Astrocyte of the hippocampus (primary cell): ENCODE results near the gene CABLES2.
A peak's percentile ranks its signal among the peaks of the same experiment; 100 is the strongest.

Experiments used
- DNase-seq: peaks from one replicate; pipeline ENCODE4 v3.0.0; 2011; ENCODE audit warnings: low read depth, low spot score

Gene CABLES2, protein sequence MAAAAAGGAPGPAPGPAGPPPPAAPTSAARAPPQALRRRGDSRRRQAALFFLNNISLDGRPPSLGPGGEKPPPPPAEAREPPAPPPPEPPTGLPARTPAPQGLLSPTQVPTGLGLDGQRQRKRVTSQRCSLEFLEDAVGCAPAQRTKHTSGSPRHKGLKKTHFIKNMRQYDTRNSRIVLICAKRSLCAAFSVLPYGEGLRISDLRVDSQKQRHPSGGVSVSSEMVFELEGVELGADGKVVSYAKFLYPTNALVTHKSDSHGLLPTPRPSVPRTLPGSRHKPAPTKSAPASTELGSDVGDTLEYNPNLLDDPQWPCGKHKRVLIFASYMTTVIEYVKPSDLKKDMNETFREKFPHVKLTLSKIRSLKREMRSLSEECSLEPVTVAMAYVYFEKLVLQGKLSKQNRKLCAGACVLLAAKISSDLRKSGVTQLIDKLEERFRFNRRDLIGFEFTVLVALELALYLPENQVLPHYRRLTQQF

DNA sequence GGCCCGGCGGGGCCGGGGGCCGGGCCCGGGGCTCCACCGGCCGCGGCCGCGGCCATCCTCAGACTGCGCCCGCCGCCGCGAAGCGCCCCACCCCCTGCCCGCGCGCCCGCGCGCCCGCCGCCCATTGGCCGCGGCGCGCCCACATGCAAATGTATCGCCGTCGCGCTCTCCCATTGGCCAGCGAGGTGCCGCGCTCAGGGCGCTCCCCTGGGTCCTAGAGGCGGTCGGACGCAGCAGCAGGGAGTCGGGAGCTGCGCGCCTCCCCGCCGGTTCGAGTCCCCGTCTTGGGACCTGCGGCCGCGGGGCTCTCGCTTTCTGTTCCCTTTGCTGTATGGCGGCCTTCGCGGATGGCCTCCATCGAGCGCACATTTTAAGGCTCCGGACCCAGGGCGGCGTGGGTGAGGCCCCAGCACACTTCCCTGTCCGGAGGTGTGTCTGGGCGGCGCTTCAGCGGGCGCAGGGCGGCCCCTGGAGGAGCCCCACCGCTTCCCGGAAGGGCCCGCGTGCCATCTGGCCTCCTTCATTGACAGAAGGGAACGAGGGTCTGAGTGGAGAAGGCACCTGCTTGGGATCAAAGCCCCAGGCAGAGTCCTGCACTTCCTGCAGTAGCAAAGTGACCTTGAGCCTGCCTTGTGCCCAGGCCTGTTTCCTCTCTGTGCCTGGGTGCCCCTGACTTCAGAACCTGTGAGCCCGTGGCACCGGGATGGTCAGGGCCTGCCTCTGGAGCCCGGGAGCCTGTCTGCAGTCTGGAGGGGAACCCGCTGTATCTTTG lies at the start of gene CABLES2:
Gene CABLES2 (minus strand): TSS at position 65 of the 772 bp plus-strand sequence. CDS start 9 bp downstream, at position 56.
- peak; percentile 98 for DNase-seq

- DNase-seq = no peak
Observed at GRCh38 chr20:62455929-62456328, 48.8 kb upstream of the CABLES2 start.

- no peak for DNase-seq
Observed at GRCh38 chr20:62454904-62455636, 48.0 kb upstream of the CABLES2 start.

- DNase-seq = no peak
Observed at GRCh38 chr20:62453186-62453808, 46.2 kb upstream of the CABLES2 start.

DNA sequence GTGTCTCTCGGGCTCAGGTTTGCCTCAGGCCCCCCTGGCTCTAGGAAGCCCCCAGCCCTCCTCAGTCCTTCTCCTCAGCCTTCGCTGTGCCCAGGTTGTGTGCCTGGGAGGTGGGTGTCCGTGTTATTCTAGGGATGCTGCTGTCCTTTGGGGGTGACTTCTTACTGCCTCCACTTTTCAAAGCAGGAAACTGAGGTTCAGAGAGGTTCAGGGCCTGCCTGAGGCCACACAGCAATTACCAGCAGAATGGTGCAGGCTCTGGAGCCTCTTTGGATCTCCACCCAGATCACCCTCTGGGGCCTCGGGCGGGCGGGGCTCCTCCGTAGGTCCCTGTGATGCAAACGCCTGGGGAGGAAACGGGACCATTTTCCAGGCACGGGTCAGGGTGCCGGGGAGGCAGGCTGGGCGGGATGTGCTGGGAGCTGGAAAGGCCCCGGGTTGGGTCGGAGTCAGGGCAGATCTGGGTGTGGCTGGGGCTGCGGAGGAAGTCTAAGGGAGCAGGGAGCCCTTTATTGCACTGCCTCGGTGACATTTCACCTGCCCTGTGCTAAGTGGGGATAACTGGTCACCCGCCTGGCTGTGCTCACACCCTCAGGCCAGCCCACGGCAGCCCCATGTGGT lies 45.5 kb upstream of the CABLES2 start:
- no peak for DNase-seq

DNA sequence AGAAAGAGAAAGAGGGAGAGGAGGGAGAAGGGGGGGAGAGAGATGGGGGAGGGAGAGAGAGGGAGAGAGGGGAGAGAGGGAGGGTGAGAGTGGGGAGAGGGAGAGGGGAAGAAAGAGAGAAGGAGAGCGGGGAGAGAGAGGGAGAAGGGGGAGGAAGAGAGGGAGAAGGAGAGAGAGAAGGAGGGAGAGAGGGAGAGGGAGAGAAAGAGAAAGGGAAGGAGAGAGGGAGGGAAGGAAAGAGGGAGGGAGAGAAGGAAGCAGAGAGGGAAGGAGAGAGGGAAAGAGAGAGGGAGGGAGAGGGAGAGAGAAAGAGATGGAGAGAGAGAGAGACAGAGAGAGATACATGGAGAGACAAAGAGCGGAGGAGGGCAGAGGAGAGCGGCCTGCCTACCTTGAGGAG lies 44.9 kb upstream of the CABLES2 start:
- DNase-seq = no peak

- no peak for DNase-seq
Observed at GRCh38 chr20:62451156-62451767, 44.2 kb upstream of the CABLES2 start.

GRCh38 chr20:62449951-62450691 lies 43.0 kb upstream of the CABLES2 start:
- DNase-seq = no peak

- no peak for DNase-seq
Observed at GRCh38 chr20:62448788-62449187, 41.7 kb upstream of the CABLES2 start.

DNA sequence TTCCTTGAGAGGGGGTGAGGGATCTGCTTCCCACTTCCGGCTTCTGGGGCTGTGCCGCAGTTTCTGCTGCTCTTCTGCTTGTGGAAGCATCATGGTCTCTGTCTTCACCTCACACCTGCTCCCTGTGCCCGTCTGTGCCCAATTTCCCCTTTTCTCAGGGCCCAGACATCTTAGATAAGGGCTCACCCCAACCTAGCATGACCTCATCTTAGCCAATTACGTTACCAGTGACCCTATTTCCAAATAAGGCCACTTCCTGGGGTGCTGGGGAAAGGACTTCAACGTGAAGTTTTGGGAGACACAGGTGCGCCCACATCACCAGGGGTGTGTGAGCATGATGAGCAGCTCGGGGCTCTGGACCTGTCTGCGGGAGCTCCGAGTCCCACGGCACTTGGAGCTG lies 41.0 kb upstream of the CABLES2 start:
- DNase-seq = no peak

- no peak for DNase-seq
Observed at GRCh38 chr20:62446888-62447869, 40.1 kb upstream of the CABLES2 start.

GRCh38 chr20:62446481-62446880 lies 39.4 kb upstream of the CABLES2 start:
- DNase-seq = no peak

GRCh38 chr20:62445553-62446340 lies 38.7 kb upstream of the CABLES2 start:
- no peak for DNase-seq

DNA sequence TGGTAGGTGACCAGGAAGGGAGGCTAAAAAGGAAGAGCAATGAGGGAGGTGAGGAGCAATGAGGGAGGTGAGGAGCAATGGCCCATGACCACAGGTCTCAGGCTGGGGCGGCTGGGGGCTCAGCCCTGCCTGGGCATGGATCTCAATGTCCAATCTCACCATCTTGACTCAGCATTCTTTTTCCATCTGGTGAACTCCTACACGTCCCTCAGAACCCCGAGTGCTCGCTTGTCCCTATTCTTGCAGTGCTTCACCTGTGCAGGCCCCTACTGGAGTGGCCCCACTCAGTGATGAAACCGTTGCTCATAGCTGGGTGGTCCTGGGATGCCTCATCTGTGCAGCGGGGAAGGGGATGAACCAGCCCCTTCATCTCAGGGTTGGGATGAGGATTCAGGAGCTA lies 37.2 kb upstream of the CABLES2 start:
- DNase-seq = no peak

DNA sequence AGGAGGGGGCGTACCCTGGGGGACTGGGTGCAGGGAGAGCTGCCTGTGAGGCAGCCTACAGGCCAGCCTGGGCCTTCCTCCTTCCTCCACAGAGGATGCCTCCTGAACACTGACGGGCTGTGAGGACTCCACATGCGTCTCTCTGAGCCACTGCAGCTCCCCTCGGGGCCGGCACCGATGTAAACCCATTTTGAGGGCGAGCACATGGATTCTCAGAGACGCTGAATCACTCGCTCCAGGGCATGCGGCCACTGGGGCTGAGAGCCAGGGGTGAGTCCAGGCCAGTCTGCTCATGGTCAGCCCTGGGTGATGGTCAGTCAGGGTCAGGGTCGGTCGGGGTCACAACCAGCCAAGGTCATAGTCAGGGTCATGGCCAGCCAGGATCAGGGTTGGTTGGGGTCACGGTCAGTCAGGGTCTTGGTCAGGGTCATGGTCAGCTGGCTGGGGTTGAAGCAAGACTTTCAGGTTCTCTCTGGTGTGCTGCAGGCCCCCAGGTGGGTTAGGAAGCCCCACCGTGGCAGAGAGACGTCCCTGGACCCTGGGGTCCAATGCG lies 35.0 kb upstream of the CABLES2 start:
- no peak for DNase-seq

DNA sequence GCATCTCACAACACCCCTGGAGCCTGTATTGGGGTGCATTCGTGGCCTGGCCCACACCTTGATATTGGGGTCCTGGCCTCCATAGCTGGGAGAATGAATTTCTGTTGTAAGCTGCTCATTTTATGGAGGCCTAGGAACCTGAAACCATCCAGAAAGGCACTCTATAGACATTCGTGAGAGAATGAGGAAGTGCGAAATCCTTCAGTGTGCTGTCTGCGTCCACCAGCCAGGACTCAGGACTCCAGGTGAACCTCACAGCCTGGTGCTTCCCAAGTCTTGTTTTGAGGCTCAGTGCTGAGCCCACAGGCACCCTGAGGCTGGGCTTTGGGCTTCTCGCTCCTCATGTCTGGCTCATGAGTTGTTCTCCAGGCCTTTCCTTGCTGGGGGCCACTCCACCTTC lies 32.1 kb upstream of the CABLES2 start:
- DNase-seq = no peak

- no peak for DNase-seq
Observed at GRCh38 chr20:62437927-62438326, 30.8 kb upstream of the CABLES2 start.

- DNase-seq = no peak
Observed at GRCh38 chr20:62437496-62437895, 30.4 kb upstream of the CABLES2 start.
